Esophagus squamous epithelium (tissue), 5 donors: ENCODE results near the gene PCNT. TPM values are rescaled to one million over a fixed set of nuclear protein-coding genes. Genes with fewer than 3 reads are reported as not detected.
A peak's percentile ranks its signal among the peaks of the same experiment; 100 is the strongest.

Source experiments
- DNase-seq: peaks from one replicate; lab custom pipeline; 2025; lab: John Stamatoyannopoulos, UW
- H3K27ac ChIP-seq, 4 donors: fragments of 200-600 bp; sonication (generic); one replicate each; pipeline ENCODE4 v1.5.1; 2016 to 2019; ENCODE audit warnings: mild to moderate bottlenecking in 1 of 4
- H3K27me3 ChIP-seq, 4 donors: fragments of 200-600 bp; sonication (generic); 1 replicate in 3 of 4; 2 replicates in 1 of 4; pipeline versions ENCODE4 v1.5.1 to v1.6.0; 2017 to 2021; ENCODE audit warnings: antibody characterized with exemption in 1 of 4
- H3K36me3 ChIP-seq, 3 donors: fragments of 200-600 bp; sonication (generic); one replicate each; pipeline ENCODE4 v1.5.1; 2016 to 2019
- H3K4me1 ChIP-seq, 3 donors: fragments of 200-600 bp; sonication (generic); one replicate each; pipeline ENCODE4 v1.5.1; 2017 to 2019
- H3K4me3 ChIP-seq, 4 donors: fragments of 200-600 bp; sonication (generic); 1 replicate in 3 of 4; 2 replicates in 1 of 4; pipeline ENCODE4 v1.5.1; 2016 to 2019; ENCODE audit warnings: mild to moderate bottlenecking in 2 of 4, moderate library complexity in 1 of 4
- H3K9me3 ChIP-seq, 3 donors: fragments of 200-600 bp; sonication (generic); one replicate each; pipeline ENCODE4 v1.5.1; 2016 to 2019
- CTCF ChIP-seq, 6 experiments: fragments of 450-650 bp in 4 of 6; fragments of 200-600 bp in 2 of 6; sonication (generic) in 2 of 6; IDR thresholded peaks; one replicate each; pipeline ENCODE4 v1.5.1; 2016 to 2019; ENCODE audit warnings: antibody characterized with exemption in 6 of 6, mild to moderate bottlenecking in 4 of 6, moderate library complexity in 4 of 6
- POLR2A ChIP-seq, 4 donors: fragments of 450-650 bp; IDR thresholded peaks; one replicate each; pipeline ENCODE4 v1.6.1; 2017; ENCODE audit warnings: antibody characterized with exemption in 4 of 4, mild to moderate bottlenecking in 4 of 4, moderate library complexity in 3 of 4
- WGBS, 2 donors: methylation state at CpG; one replicate each; pipeline ENCODE4 v1.1.5; 2018; 5-methylcytosine and 5-hydroxymethylcytosine counted together
- intact Hi-C: fragments of 100-400 bp; cut with DNase I; formaldehyde crosslinking; loops from one replicate; pipeline ENCODE4 v1.15.0; 2022
- total RNA-seq, 4 donors: library from RNA; depleted of rRNA; stranded (reverse); fragments of >200 nt; gene quantifications; one replicate each; pipeline ENCODE4 v1.1.0, GENCODE V29; 2016
- donor health status: DM: yes; HTN: yes; CAD: no.

PCNT gene
- total RNA-seq, 4 donors from 2014 or later: 26.8 to 38.7 (median 29.9) TPM

- Histone ChIP-seq H3K27me3 (no peaks in the 10 kb centered on the region), H3K27ac (no peak overlapping the region), H3K36me3 (peaks cover 0 to 6% (median 0%) of the 10 kb centered on the region in 3 donors), H3K4me3 (no peak overlapping the region), H3K4me1 (peaks cover 12 to 37% (median 13%) of the 10 kb centered on the region in 3 donors), H3K9me3 (no peaks in the 10 kb centered on the region)
- no peak for DNase-seq
- 91 to 97% methylated on average over 4 of the region's 7 CpGs for WGBS, 2 donors
- TF ChIP-seq CTCF (IDR thresholded peaks at IDR 0.05): no peak
- no peak for TF ChIP-seq POLR2A (IDR thresholded peaks at IDR 0.05)
- intact Hi-C loops: no loop called here
Measured at GRCh38 chr21:46319186-46319585, 4.8 kb upstream of the PCNT start.

DNA sequence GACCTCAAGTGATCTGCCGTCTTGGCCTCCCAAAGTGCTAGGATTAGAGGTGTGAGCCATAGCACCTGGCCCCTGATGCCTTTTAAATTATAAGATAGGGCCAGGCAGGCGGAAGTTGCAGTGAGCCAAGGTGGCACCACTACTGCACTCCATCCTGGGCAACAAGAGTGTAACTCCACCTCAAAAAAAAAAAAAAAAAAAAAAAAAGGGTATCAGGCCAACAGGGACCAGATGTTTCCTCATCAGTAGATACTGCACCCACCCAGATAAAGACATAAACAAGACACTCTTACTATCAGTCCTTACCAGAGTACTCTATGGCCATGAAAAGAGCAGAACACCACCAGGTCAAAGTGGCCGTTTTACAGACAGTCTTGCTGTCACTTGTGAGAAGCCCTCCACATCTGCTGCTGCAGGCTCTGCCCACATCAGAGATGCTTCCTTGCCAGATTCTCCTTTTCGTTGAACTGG lies 3.6 kb upstream of the PCNT start:
- no peak for DNase-seq
- TF ChIP-seq CTCF (IDR thresholded peaks at IDR 0.05) (no peak), POLR2A (IDR thresholded peaks at IDR 0.05) (no peak)
- intact Hi-C loops: loop anchor here (10.0 kb wide), 1 partner anchor 96 kb away; the partner anchor contains the start of gene LSS
- Histone ChIP-seq H3K36me3 (no peaks in the 10 kb centered on the region), H3K9me3 (no peaks in the 10 kb centered on the region), H3K27ac (no peak overlapping the region), H3K27me3 (no peaks in the 10 kb centered on the region), H3K4me1 (peaks cover 13 to 42% (median 13%) of the 10 kb centered on the region in 3 donors), H3K4me3 (no peak overlapping the region)
- 56 to 82% methylated on average over 3 to 4 of the region's 4 CpGs for WGBS, 2 donors

DNA sequence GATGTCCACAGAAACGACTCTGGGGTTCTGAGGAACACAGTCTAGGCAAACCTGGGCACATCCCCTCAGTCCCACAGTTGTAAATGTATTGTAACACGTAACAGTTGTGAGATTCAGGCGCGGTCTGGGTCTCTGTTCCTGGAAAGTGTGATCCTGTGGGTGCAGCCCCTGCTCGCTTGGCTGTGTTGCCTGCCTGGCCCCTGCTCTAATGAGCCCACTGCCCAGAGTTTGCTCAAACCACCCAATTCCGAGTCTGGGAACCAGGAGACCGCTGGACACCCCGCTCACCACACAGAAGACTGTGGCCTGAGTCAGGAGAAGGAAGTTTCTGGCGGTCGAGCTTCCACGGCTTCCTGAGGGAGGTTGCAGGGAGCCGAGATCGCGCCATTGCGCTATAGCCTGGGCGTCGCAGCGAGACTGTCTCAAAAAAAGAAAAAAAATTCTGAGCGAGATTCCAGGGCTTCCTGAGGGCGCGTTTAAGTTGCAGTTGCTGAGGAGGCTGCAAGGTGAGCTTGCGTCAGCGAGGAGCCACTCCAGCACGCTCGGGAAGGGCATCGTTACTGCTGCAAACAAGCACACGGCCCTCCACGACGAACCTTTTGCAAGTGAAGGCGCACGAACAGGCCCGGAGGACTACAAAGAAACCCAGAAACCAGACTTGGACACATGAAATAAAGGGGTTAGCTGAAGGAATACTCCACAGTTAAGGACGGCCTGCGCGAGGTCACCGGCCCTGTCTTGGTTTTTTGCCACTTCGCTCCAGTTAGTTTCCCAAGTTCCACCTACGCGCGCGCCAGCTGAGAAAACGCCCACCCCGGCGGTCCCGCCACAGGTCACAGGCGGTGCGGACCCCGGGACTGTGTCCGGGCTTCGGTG lies 1.4 kb upstream of the PCNT start:
- intact Hi-C loops: loop anchor here (10.0 kb wide), 1 partner anchor 98 kb away; the partner anchor contains the start of gene LSS
- Histone ChIP-seq H3K4me3 (peak overlapping the region; percentile 74 to 99 (median 96)), H3K27me3 (no peaks in the 10 kb centered on the region), H3K27ac (peak overlapping the region in 3 of 4 donors; percentile 81 to 100 (median 99)), H3K36me3 (peaks cover 0 to 12% (median 0%) of the 10 kb centered on the region in 3 donors), H3K4me1 (peaks cover 13 to 55% (median 20%) of the 10 kb centered on the region in 3 donors), H3K9me3 (no peaks in the 10 kb centered on the region)
- TF ChIP-seq POLR2A (IDR thresholded peaks at IDR 0.05) (no peak), CTCF (IDR thresholded peaks at IDR 0.05) (no peak)
- 3 to 4% methylated on average over 39 to 42 of the region's 50 CpGs for WGBS, 2 donors
- DNase-seq: no peak

- peaks cover 0 to 18% (median 0%) of the 10 kb centered on the region in 3 donors for H3K36me3 ChIP-seq
- peak overlapping the region; percentile 74 to 99 (median 96) for H3K4me3 ChIP-seq
- DNase-seq: no peak
- H3K27me3 ChIP-seq: no peaks in the 10 kb centered on the region
- intact Hi-C loops: loop anchor here (10.0 kb wide), 1 partner anchor 98 kb away; the partner anchor contains the start of gene LSS
- 0 to 1% methylated on average over 5 to 21 of the region's 34 CpGs for WGBS, 2 donors
- no peak for TF ChIP-seq POLR2A (IDR thresholded peaks at IDR 0.05)
- no peak for TF ChIP-seq CTCF (IDR thresholded peaks at IDR 0.05)
- peaks cover 13 to 50% (median 20%) of the 10 kb centered on the region in 3 donors for H3K4me1 ChIP-seq
- no peaks in the 10 kb centered on the region for H3K9me3 ChIP-seq
- peak overlapping the region; percentile 81 to 100 (median 100) for H3K27ac ChIP-seq
Measured at GRCh38 chr21:46323227-46323709, 688 bp upstream of the PCNT start.
